H1 (cell line): ENCODE measurements around the gene SETDB2. TPM values are rescaled to one million over a fixed set of nuclear protein-coding genes. Genes with fewer than 3 reads are reported as not detected.

ENCODE experiments used
- HDAC2 ChIP-seq, 2 experiments: fragments of 300-600 bp in 1 of 2; sonication (generic) in 1 of 2; IDR thresholded peaks; 2 replicates each; pipeline ENCODE4 v1.6.1; 2011 to 2012; ENCODE audit warnings: low read depth in 2 of 2, low read length in 2 of 2, mild to moderate bottlenecking in 2 of 2, moderate library complexity in 2 of 2, borderline replicate concordance in 1 of 2, inconsistent platforms in 1 of 2
- polyA plus RNA-seq, 7 experiments: library from polyadenylated mRNA; depleted of rRNA in 3 of 7; stranded (reverse) in 5 of 7; unstranded in 2 of 7; fragments of >200 nt in 5 of 7; fragments of 200-250 nt in 2 of 7; gene quantifications; 1 replicate in 5 of 7; 2 replicates in 1 of 7; 4 replicates in 1 of 7; pipeline versions ENCODE4 v1.2.1 to v1.2.3, GENCODE V29; 2011 to 2013; ENCODE audit warnings: missing spikeins in 2 of 7, mixed read lengths in 2 of 7
- total RNA-seq: library from RNA; stranded (reverse); fragmentation: NEBNext Ultra II Directional; extraction: Animal tissue kit (Norgen Biotek cat#: 25700); gene quantifications from 2 replicates; pipeline ENCODE4 v1.2.1, GENCODE V29; 2021

Gene SETDB2
- total and polyA plus RNA-seq, 2 of the 8 experiments (the other 6 are each of a cell fraction or from before 2014, with no cell fraction given), result 1.2 to 6.1 TPM

DNA sequence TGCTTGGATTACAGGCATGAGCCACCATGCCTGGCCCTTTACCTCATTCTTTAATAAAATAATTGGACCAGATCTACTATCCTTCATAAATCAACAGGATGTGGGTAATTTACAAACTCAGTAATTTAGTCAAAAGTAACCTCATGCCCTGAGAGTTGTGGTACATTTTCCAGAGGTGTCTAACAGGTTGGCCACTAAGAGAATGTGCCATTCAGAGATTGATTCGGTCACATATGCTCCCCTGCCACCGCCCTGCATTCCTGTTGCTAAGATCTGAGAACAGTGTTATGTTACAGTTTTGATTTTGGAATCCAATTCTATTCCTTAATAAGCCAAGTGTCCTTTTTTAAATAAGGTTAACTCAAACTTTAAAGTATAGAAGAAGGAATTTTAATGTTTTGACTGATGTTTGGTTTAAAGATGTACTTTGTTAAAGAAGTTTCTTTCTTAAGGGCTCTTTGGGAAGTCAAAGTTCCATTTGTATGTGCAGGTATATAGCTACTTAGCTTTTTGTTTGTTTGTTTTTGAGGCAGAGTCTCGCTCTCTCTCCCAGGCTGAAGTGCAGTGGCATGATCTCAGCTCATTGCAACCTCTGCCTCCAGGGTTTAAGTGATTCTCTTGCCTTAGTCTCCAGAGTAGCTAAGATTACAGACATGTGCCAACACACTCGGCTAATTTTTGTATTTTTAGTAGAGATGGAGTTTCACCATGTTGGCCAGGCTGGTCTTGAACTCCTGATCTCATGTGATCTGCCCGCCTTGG lies 80.8 kb downstream of the SETDB2 start (continued):
- TF ChIP-seq HDAC2 (IDR thresholded peaks at IDR 0.05; ENCODE audit: borderline replicate concordance in 1 of 2, low read depth in 2 of 2, low read length in 2 of 2), result no peak
